ENCODE data around the gene HSPB1. TPM values are rescaled to one million over a fixed set of nuclear protein-coding genes. Genes with fewer than 3 reads are reported as not detected.

The HSPB1 gene
- total RNA-seq, 1 experiment from 2014 or later = 422 TPM

DNA sequence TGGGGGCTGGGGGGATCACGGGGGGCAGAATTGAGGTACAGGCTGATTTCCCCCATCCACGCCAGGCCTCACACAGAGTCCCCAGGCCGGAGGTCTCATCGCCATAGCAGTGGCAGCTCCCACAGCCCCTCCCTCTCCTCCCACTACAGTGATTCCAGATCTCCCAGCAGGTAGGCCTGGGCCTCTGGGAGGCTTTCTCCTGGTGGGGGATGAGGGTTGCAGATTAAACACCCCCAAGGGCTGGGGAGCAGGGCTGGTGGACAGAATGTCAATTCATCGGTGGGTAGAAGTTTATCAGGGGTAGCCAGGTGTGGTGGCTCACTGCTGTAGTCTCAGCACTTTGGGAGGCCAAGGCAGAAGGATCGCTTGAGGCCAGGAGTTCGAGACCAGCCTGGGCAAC is 37.2 kb upstream of the HSPB1 start:
- ChIA-PET POLR2A (no interaction called here), CTCF (no interaction called here)
- BruUV-seq (replicated peaks) = no TSS peak
- Histone ChIP-seq H3K27me3 (ENCODE audit: control insufficient read depth, insufficient read depth, low read length) (no peaks in the 10 kb centered on the region), H3K4me1 (ENCODE audit: control insufficient read depth, insufficient read depth, low read length) (peaks cover 11% of the 10 kb centered on the region), H3K9me3 (ENCODE audit: control insufficient read depth, insufficient read depth, low read depth, low read length) (no peaks in the 10 kb centered on the region), H3K4me3 (ENCODE audit: low read depth in 2 of 2, low read length in 2 of 2) (no peak overlapping the region), H3K36me3 (ENCODE audit: control insufficient read depth, insufficient read depth, low read length) (no peaks in the 10 kb centered on the region), H3K27ac (ENCODE audit: low read length) (no peak overlapping the region)
- ATAC-seq = no peak
- TF ChIP-seq, protein P1, sequence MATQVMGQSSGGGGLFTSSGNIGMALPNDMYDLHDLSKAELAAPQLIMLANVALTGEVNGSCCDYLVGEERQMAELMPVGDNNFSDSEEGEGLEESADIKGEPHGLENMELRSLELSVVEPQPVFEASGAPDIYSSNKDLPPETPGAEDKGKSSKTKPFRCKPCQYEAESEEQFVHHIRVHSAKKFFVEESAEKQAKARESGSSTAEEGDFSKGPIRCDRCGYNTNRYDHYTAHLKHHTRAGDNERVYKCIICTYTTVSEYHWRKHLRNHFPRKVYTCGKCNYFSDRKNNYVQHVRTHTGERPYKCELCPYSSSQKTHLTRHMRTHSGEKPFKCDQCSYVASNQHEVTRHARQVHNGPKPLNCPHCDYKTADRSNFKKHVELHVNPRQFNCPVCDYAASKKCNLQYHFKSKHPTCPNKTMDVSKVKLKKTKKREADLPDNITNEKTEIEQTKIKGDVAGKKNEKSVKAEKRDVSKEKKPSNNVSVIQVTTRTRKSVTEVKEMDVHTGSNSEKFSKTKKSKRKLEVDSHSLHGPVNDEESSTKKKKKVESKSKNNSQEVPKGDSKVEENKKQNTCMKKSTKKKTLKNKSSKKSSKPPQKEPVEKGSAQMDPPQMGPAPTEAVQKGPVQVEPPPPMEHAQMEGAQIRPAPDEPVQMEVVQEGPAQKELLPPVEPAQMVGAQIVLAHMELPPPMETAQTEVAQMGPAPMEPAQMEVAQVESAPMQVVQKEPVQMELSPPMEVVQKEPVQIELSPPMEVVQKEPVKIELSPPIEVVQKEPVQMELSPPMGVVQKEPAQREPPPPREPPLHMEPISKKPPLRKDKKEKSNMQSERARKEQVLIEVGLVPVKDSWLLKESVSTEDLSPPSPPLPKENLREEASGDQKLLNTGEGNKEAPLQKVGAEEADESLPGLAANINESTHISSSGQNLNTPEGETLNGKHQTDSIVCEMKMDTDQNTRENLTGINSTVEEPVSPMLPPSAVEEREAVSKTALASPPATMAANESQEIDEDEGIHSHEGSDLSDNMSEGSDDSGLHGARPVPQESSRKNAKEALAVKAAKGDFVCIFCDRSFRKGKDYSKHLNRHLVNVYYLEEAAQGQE (IDR thresholded peaks at IDR 0.05; ENCODE audit: insufficient read depth in 1 of 2, low read depth in 2 of 2, low read length in 1 of 2) = no peak
- TF ChIP-seq, protein P2, sequence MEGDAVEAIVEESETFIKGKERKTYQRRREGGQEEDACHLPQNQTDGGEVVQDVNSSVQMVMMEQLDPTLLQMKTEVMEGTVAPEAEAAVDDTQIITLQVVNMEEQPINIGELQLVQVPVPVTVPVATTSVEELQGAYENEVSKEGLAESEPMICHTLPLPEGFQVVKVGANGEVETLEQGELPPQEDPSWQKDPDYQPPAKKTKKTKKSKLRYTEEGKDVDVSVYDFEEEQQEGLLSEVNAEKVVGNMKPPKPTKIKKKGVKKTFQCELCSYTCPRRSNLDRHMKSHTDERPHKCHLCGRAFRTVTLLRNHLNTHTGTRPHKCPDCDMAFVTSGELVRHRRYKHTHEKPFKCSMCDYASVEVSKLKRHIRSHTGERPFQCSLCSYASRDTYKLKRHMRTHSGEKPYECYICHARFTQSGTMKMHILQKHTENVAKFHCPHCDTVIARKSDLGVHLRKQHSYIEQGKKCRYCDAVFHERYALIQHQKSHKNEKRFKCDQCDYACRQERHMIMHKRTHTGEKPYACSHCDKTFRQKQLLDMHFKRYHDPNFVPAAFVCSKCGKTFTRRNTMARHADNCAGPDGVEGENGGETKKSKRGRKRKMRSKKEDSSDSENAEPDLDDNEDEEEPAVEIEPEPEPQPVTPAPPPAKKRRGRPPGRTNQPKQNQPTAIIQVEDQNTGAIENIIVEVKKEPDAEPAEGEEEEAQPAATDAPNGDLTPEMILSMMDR (IDR thresholded peaks at IDR 0.05) = no peak
- no peak for TF ChIP-seq POLR2AphosphoS5 (IDR thresholded peaks at IDR 0.05; ENCODE audit: low read depth, low read length)
- TF ChIP-seq TCF7L2 (IDR thresholded peaks at IDR 0.05; ENCODE audit: low read depth, low read length) = no peak
- TF ChIP-seq SIN3A (IDR thresholded peaks at IDR 0.05; ENCODE audit: borderline replicate concordance, insufficient read depth, low read depth, low read length) = no peak
- DNase-seq (ENCODE audit: low read depth, low spot score) = no peak
- intact Hi-C loops (cut with micrococcal nuclease; ENCODE audit: unreplicated experiment) (no loop called here), in situ Hi-C loops (cut with HindIII; ENCODE audit: low pct_unique_long_range_greater_than_20kb, low sequenced_read_pairs) (no loop called here)

DNA sequence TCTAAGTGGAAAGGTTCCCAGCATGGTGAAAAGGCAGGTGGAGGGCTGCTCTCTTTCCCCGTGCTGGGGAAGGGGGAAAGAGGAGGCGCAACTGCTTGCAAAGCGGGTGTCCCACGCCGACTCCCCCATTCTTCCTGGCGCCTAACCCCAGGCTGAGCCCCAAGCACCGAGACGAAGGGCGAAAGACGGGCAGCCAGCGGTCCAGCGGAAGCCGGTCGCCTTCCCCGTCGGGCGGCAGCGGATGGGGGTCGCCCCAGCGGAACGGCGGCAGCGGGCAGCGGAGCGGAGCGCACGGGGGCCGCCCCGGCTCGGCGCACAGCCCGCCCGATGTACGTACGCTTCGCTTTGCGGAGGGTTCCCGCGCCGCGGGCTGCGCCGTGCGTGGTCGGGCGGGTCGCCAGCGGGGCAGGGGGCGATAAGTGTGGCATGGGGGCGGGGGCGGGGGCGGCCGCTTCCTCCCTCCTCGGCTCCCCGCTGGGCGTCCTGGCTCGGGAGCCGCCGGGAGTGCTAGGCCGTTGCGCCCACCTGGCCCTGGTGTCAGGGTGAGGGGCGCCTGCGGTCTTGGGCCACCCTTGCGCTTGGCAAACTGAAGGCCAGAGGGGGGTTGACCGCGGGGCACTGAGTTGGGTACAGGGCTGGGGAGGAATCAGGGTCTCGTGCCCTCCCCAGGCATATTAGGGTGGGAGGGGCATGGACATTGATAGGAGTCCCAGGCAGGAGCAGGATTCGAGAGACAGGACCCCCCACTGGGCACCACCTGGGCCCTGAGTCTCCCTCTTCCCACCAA is 35.2 kb upstream of the HSPB1 start:
- no TSS peak for BruUV-seq (replicated peaks)
- no peak for DNase-seq (ENCODE audit: low read depth, low spot score)
- TF ChIP-seq SIN3A (IDR thresholded peaks at IDR 0.05; ENCODE audit: borderline replicate concordance, insufficient read depth, low read depth, low read length) = no peak
- ATAC-seq = peak; percentile 33
- H3K4me3 ChIP-seq (ENCODE audit: low read depth in 2 of 2, low read length in 2 of 2) = peak overlapping the region; percentile 47 to 48
- no peaks in the 10 kb centered on the region for H3K36me3 ChIP-seq (ENCODE audit: control insufficient read depth, insufficient read depth, low read length)
- in situ Hi-C loops (cut with HindIII; ENCODE audit: low pct_unique_long_range_greater_than_20kb, low sequenced_read_pairs) = no loop called here
- H3K9me3 ChIP-seq (ENCODE audit: control insufficient read depth, insufficient read depth, low read depth, low read length) = no peaks in the 10 kb centered on the region
- H3K27ac ChIP-seq (ENCODE audit: low read length) = peak overlapping the region; percentile 42; the same call in 1 of the 2 replicates
- H3K27me3 ChIP-seq (ENCODE audit: control insufficient read depth, insufficient read depth, low read length) = no peaks in the 10 kb centered on the region
- peaks cover 11% of the 10 kb centered on the region; the same call in 1 of the 2 replicates for H3K4me1 ChIP-seq (ENCODE audit: control insufficient read depth, insufficient read depth, low read length)
- POLR2A ChIA-PET = no interaction called here
- CTCF ChIA-PET = no interaction called here
- intact Hi-C loops (cut with micrococcal nuclease; ENCODE audit: unreplicated experiment) = no loop called here

DNA sequence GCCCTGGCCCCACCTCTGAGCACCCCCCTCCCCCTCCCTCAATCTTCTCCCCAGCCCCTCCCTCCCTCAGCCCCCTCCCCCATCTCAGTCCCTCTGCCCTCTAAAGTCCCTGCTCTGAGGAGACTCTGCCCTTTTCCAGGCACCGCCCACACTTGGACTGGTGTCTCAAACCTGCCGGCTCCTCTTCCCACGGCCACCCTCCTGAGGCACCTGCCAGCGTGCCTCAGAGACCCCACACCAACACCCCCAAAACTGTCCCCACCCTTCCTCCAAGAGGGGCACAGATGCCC is 34.6 kb upstream of the HSPB1 start:
- H3K27ac ChIP-seq (ENCODE audit: low read length) = no peak overlapping the region
- ChIA-PET POLR2A (no interaction called here), CTCF (no interaction called here)
- in situ Hi-C loops (cut with HindIII; ENCODE audit: low pct_unique_long_range_greater_than_20kb, low sequenced_read_pairs) (no loop called here), intact Hi-C loops (cut with micrococcal nuclease; ENCODE audit: unreplicated experiment) (no loop called here)
- no TSS peak for BruUV-seq (replicated peaks)
- H3K4me1 ChIP-seq (ENCODE audit: control insufficient read depth, insufficient read depth, low read length) = peaks cover 13% of the 10 kb centered on the region; the same call in 1 of the 2 replicates
- peak overlapping the region in 1 of 2 experiments; percentile 36; a peak in 2 of 4 replicates for H3K4me3 ChIP-seq (ENCODE audit: low read depth in 2 of 2, low read length in 2 of 2)
- TF ChIP-seq, protein P2 (IDR thresholded peaks at IDR 0.05) = no peak
- TF ChIP-seq SIN3A (IDR thresholded peaks at IDR 0.05; ENCODE audit: borderline replicate concordance, insufficient read depth, low read depth, low read length) (no peak), TCF7L2 (IDR thresholded peaks at IDR 0.05; ENCODE audit: low read depth, low read length) (no peak), POLR2AphosphoS5 (IDR thresholded peaks at IDR 0.05; ENCODE audit: low read depth, low read length) (no peak)
- TF ChIP-seq, protein P1 (IDR thresholded peaks at IDR 0.05; ENCODE audit: insufficient read depth in 1 of 2, low read depth in 2 of 2, low read length in 1 of 2) = no peak
- no peaks in the 10 kb centered on the region for H3K27me3 ChIP-seq (ENCODE audit: control insufficient read depth, insufficient read depth, low read length)
- DNase-seq (ENCODE audit: low read depth, low spot score) (no peak), ATAC-seq (peak; percentile 64)
- no peaks in the 10 kb centered on the region for H3K9me3 ChIP-seq (ENCODE audit: control insufficient read depth, insufficient read depth, low read depth, low read length)
- H3K36me3 ChIP-seq (ENCODE audit: control insufficient read depth, insufficient read depth, low read length) = no peaks in the 10 kb centered on the region

Measured in Panc1 (cell line).